ENCODE results near the gene ACSM3. TPM values are rescaled to one million over a fixed set of nuclear protein-coding genes. Genes with fewer than 3 reads are reported as not detected.
"Not testable (repeated sequence)": the region's sequence is repeated elsewhere in the genome, so short reads cannot be mapped to it uniquely, and the experiment has no call there.

Gene ACSM3
- not detected for polyA plus RNA-seq (2012; ENCODE audit: insufficient read depth, insufficient read length)

- H3K4me3 ChIP-seq (ENCODE audit: low read length) = no peak within 1 kb of the TSS
- DNase-seq (ENCODE audit: low read depth, low spot score) = peak; percentile 28
These were observed at the start of gene ACSM3 for GRCh38 chr16:20763461-20764232. TSS of gene ACSM3 (plus strand) at chr16:20764014. CDS start at chr16:20770035, 6,021 bp downstream.

- not testable (repeated sequence) for DNase-seq (ENCODE audit: low read depth, low spot score); H3K4me3 ChIP-seq (ENCODE audit: low read length)
These were observed 46.1 kb upstream of the ACSM3 start for GRCh38 chr16:20717718-20718117.

- DNase-seq (ENCODE audit: low read depth, low spot score) = no peak
- H3K4me3 ChIP-seq (ENCODE audit: low read length) = no peak overlapping the region
These were observed 43.6 kb upstream of the ACSM3 start for GRCh38 chr16:20720251-20720650.

- no peak overlapping the region for H3K4me3 ChIP-seq (ENCODE audit: low read length)
- no peak for DNase-seq (ENCODE audit: low read depth, low spot score)
These were observed 37.2 kb upstream of the ACSM3 start for GRCh38 chr16:20726661-20727060.

GRCh38 chr16:20727181-20727580, 36.6 kb upstream of the ACSM3 start:
- DNase-seq (ENCODE audit: low read depth, low spot score) = no peak
- H3K4me3 ChIP-seq (ENCODE audit: low read length) = no peak overlapping the region

GRCh38 chr16:20729141-20729540, 34.7 kb upstream of the ACSM3 start:
- no peak for DNase-seq (ENCODE audit: low read depth, low spot score)
- H3K4me3 ChIP-seq (ENCODE audit: low read length) = no peak overlapping the region

- DNase-seq (ENCODE audit: low read depth, low spot score) = no peak
- H3K4me3 ChIP-seq (ENCODE audit: low read length) = no peak overlapping the region
These were observed 29.8 kb upstream of the ACSM3 start for GRCh38 chr16:20734056-20734455.

- DNase-seq (ENCODE audit: low read depth, low spot score) = no peak
- no peak overlapping the region for H3K4me3 ChIP-seq (ENCODE audit: low read length)
These were observed 29.0 kb upstream of the ACSM3 start for GRCh38 chr16:20734782-20735181.

GRCh38 chr16:20735490-20735889, 28.3 kb upstream of the ACSM3 start:
- no peak for DNase-seq (ENCODE audit: low read depth, low spot score)
- H3K4me3 ChIP-seq (ENCODE audit: low read length) = no peak overlapping the region

- peak; percentile 26 for DNase-seq (ENCODE audit: low read depth, low spot score)
- H3K4me3 ChIP-seq (ENCODE audit: low read length) = peak overlapping the region; percentile 95
These were observed 23.6 kb upstream of the ACSM3 start for GRCh38 chr16:20740007-20740883.

GRCh38 chr16:20740901-20741521, 22.8 kb upstream of the ACSM3 start:
- H3K4me3 ChIP-seq (ENCODE audit: low read length) = peak overlapping the region; percentile 95

GRCh38 chr16:20741554-20742285, 22.1 kb upstream of the ACSM3 start, which contains the start of gene THUMPD1:
TSS of gene THUMPD1 (minus strand) at chr16:20741818. CDS start at chr16:20741739, 79 bp downstream.
- peak within 1 kb of the TSS; percentile 95 for H3K4me3 ChIP-seq (ENCODE audit: low read length)
- DNase-seq (ENCODE audit: low read depth, low spot score) = peak; percentile 94

More at GRCh38 chr16:20740901-20741521, 22.8 kb upstream of the ACSM3 start:
- DNase-seq (ENCODE audit: low read depth, low spot score) = peak; percentile 79

- DNase-seq (ENCODE audit: low read depth, low spot score) = no peak
- no peak overlapping the region for H3K4me3 ChIP-seq (ENCODE audit: low read length)
These were observed 20.2 kb upstream of the ACSM3 start for GRCh38 chr16:20743591-20743990.

- H3K4me3 ChIP-seq (ENCODE audit: low read length) = no peak overlapping the region
- no peak for DNase-seq (ENCODE audit: low read depth, low spot score)
These were observed 18.8 kb upstream of the ACSM3 start for GRCh38 chr16:20744922-20745440.

GRCh38 chr16:20746461-20746860, 17.4 kb upstream of the ACSM3 start:
- no peak overlapping the region for H3K4me3 ChIP-seq (ENCODE audit: low read length)
- no peak for DNase-seq (ENCODE audit: low read depth, low spot score)

GRCh38 chr16:20747030-20747816, 16.6 kb upstream of the ACSM3 start:
- DNase-seq (ENCODE audit: low read depth, low spot score) = no peak
- H3K4me3 ChIP-seq (ENCODE audit: low read length) = no peak overlapping the region

- no peak for DNase-seq (ENCODE audit: low read depth, low spot score)
- H3K4me3 ChIP-seq (ENCODE audit: low read length) = no peak overlapping the region
These were observed 14.3 kb upstream of the ACSM3 start for GRCh38 chr16:20749474-20749873.

- DNase-seq (ENCODE audit: low read depth, low spot score) = no peak
- no peak overlapping the region for H3K4me3 ChIP-seq (ENCODE audit: low read length)
These were observed 13.3 kb upstream of the ACSM3 start for GRCh38 chr16:20750558-20750957.

All from Jurkat, Clone E6-1 (cell line).